GM18873 (cell line): ENCODE measurements around the gene TPRN.

ENCODE experiments used
- ATAC-seq: cut with Tn5 transposase; IDR thresholded peaks from one replicate; pipeline ENCODE4 v1.9.1; 2021; ENCODE audit warnings: mild to moderate bottlenecking, moderate library complexity, moderate number of reproducible peaks; ENCODE audit not compliant: unreplicated experiment, low FRiP score

Gene TPRN

DNA sequence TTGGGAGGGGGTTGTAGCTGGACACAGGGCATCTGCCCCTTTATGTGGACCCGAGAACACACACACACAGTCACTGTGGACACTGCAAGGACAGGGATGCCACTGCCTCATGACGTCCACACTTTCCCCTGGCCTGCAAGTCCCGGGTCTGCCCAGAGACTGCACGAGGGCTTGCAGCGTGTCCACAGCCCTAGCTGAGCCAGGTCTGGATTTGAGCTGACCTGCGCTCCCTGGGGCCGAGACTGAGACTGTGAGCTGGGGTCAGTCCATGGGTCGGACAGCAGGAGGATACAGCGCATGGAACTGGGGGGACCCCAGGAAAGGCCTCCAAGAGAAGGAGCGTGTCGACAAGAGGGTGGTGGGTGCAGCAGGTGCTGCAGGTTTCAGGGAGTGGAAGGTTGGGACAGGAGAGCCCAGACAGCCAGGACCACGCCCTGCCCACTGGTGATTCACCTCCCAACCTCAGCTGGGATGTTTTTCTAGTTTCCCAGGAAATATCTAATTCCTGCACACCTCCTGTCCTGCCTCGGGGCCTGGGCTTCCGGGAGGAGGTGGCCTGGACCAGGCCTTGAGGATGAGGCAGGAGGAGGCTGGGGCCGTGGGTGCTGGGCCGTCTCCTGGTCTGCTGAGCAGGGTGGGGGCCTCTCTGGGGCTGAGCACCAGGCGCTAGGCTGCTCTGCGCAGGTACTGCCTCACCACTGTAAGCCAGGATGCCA lies 26.0 kb upstream of the TPRN start:
- ATAC-seq, result no peak

GRCh38 chr9:137225699-137226331 lies 25.3 kb upstream of the TPRN start:
- no peak for ATAC-seq

DNA sequence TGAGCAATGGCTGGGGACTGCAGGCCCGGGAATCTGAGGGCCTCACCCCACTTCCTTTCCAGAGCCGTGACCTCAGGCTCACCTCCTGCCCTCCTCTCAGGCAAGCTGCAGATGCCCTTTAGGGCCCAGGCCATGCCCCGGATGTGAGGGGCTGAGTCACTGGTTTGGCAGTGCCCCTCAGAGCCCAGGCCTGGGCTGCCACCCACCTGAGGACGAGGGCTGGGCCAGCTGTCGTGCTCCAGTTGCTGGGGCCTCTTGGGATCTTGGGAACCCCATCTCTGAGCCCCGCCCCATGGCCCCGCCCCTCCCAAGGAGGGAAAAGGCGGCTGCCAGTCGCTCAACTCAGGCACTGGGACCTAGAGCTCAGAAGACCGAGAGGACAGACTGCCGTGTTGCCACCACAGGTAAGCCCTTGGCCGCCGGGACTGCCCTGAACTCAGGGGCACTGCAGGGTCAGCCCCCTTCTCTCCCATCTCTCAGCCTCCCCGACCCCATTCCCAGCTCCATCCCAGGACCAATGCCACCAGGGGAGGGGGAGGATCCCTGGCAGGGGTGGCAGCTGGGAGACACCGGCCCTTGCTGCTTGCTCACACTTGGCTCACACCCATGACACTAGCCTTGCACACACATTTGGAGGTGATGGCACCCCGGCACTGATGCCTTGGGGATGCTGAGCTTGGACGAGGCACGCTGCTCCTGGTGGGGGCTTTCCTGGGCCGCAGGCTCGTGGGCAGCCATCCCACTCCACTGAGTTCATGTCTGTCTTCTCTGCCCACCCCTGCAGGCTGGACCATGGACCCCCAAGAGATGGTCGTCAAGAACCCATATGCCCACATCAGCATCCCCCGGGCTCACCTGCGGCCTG lies 24.5 kb upstream of the TPRN start, which contains the start of gene CYSRT1:
CYSRT1 (plus strand) TSS at position 345 of the 865 bp plus-strand sequence; CDS start at position 793, 448 bp downstream.
- no peak for ATAC-seq

GRCh38 chr9:137223078-137223970 lies 22.8 kb upstream of the TPRN start:
- peak; percentile 64 for ATAC-seq

- ATAC-seq, result peak; percentile 2
Measured at GRCh38 chr9:137222190-137223077, 21.9 kb upstream of the TPRN start, which contains the start of gene RNF208. TSS of gene RNF208 (minus strand) at chr9:137222240. CDS start at chr9:137221212, 1,028 bp downstream.

GRCh38 chr9:137221506-137222111 lies 21.1 kb upstream of the TPRN start:
- no peak for ATAC-seq

DNA sequence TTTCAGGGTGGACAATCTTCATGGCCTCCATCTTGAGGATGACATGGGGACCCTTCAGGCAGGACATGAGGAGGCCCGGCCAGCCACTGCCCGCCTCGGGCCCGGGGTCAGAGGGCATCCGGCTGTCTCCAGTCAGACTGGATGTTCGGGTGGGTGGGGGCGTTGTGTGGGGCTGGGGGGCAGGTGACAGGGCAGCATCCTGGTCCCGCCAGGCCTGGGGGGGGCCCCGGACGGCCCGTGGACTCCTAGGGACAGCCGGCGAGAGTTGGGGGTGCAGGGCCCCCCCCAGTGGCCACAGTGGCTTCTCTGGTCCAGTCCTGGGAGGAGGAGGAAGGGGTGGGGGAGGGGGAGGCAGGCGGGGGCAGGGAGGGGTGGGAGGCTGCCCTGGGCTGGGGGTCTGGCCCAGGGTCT lies 20.6 kb upstream of the TPRN start:
- no peak for ATAC-seq

- no peak for ATAC-seq
Measured at GRCh38 chr9:137220317-137221094, 20.0 kb upstream of the TPRN start.

GRCh38 chr9:137219757-137220316 lies 19.3 kb upstream of the TPRN start:
- no peak for ATAC-seq

GRCh38 chr9:137218754-137219271 lies 18.3 kb upstream of the TPRN start:
- ATAC-seq, result no peak

GRCh38 chr9:137218212-137218753 lies 17.7 kb upstream of the TPRN start:
- ATAC-seq, result no peak

DNA sequence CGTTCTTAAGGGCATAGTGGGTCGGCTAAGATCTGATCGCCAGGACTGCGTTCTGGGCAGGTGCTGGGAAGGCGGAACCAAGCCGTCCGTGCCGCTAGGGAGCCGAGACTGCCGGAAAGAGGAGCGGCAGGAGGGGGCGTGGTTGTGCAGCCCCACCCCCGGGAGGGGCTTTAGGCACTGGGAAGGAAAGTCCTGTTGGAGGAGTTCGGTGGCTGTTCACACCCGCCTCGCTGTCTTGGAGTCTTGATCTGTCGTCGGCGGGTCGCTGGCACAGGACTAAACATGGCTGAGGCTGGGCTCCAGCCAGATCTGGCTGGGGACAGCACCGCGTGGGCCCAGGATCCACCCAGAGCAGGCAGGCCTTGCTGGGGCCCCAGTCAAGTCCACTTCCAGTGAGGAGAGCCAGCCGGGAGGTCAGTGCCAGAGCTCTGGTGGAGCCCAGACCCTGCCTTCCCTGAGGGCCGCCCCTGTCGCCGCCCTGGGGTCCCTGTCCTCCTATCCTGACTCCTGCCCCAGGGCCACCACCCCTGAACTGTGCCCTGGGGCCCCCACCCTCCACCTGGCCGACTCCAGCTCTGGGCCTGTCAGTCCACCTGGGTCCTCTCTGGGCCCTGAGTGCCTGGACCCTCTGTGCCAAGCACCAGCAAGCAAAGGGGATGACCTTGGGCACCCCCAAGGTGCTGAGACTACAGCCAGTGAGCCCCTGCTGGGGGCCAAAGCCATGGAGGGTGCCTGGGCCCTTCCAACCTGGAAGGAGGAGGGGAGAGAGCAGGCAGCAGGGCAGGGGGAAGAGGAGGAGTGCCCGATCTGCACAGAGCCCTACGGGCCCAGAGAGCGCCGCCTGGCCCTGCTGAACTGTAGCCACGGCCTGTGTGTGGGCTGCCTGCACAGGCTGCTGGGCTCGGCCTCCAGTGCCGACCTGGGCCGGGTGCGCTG lies 17.0 kb upstream of the TPRN start:
- ATAC-seq, result no peak

DNA sequence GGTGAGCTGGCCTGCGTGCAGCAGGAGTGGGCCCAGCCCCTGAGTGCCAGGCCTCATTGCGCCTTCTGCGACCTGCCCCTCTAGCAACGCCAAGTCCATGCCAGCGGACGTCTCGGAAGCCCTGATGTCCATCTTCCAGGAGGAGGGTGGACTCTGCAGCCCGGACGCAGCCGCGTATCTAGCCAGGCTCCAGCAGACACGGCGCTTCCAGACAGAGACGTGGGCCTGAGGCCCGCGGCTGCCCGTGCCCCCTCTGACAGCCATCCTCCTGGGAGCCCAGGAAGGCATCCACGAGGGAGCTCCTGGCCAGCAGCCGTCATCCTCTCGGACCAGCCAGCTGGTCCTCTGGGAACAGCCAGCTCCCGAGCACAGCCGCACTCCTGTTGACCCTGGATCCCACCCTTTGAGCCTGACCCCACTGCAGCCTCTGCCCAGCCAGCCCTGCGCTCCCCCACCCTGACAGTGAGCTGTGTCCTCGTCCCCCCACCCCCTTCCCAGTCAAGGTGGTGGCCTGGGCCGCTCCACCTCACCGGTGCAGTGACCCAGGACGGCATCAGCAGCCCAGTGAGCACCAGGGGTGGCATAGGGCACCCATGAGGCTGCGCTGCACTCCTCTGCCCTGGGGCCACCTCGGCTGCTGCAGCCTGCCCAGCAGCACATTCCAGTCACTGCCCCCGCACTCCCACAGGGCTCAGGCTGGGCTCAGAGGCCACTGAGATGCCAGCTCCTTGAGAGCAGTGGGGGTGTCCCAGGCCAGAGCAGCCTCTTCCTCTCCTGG lies 15.8 kb upstream of the TPRN start:
- ATAC-seq, result no peak

GRCh38 chr9:137215196-137215986 lies 14.8 kb upstream of the TPRN start:
- no peak for ATAC-seq
